Measurements from ENCODE around the gene ELP5. TPM values are rescaled to one million over a fixed set of nuclear protein-coding genes. Genes with fewer than 3 reads are reported as not detected.

Gene ELP5
- total RNA-seq, 1 experiment from 2014 or later, result 46.7 TPM

- no peak for DNase-seq (ENCODE audit: low spot score)
Measured at GRCh38 chr17:7284911-7285310, 32.9 kb downstream of the ELP5 start.

- no peak for DNase-seq (ENCODE audit: low spot score)
Measured at GRCh38 chr17:7285679-7286078, 33.7 kb downstream of the ELP5 start.

DNA sequence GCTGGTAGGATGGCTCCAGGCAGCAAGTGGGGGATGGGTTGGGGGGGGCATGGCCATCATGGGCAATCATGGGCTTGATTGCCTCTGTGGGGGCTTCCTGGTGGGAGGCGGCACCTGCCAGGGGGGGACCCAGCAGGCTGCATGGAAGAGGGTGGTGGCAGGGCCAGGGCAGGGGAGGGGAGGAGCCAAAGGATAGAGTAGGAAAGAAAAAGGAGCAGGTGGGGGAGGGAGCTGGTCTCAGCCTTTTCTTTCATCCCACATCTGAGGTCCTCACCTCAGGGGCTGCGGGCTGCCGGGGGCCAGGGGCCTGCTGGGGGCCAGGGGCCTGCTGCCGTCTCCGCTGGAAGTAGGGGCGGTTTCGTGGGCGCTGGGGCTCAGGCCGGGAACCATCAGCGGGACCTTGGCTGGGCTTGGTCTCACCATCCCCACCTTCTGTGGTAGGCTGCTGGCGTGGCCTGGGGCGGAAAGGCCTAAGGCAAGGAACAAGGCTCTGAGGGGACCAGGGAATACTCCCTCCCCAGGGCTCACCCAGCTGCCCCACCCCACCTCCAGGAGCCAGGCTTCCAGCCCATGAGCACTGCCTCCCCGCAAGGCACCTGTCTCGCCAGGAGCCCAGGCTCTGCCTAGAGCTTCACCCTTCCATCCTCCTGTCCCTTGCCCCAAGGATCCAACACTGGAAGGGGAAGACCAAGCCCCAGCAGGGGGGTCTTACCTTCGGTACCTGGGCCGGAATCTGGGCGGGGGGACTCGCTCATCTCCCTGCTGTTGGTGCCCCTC, 37.4 kb downstream of the ELP5 start:
- no peak for DNase-seq (ENCODE audit: low spot score)

GRCh38 chr17:7290166-7290565, 38.2 kb downstream of the ELP5 start:
- no peak for DNase-seq (ENCODE audit: low spot score)

DNA sequence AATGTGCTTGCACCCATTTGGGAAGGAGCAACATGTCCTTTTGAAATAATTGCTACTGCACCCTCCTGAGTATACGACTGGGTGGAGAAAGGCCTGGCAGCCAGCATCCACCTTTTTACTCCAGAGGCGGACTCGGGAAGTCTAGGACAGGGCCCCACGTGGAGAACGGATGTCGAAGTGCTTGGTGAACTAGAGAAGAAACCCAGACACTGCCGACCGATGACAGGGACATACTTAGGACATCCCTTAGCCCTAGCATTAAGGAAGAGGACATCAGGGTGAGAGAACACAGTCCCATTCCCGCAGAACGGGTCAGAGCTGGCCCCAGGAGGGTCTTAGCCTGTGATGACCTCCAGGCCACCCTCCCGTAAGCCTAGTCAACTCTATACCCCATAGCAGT, 38.7 kb downstream of the ELP5 start:
- DNase-seq (ENCODE audit: low spot score), result no peak

DNA sequence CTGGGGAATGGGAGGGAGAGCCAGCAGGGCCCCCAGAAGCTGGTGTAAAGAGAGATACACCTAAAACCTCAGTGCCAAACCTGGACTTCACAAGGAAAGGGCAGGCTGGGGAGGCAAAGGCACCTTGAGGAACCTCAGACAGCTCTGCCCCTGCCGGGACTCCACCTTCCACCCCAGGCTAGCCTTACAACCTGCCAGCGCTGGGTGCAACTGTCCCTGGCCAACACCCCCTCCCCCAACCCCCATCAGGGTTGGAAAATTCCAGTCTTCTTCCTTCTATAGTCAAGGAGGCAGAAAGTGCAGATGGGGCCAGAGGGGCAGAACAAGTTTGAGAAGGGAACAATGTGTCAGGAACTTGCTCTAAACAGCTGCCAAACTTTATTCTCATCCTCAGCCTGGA, 40.2 kb downstream of the ELP5 start:
- no peak for DNase-seq (ENCODE audit: low spot score)

GRCh38 chr17:7292729-7293128, 40.7 kb downstream of the ELP5 start:
- DNase-seq (ENCODE audit: low spot score), result no peak

- no peak for DNase-seq (ENCODE audit: low spot score)
Measured at GRCh38 chr17:7293159-7293558, 41.1 kb downstream of the ELP5 start.

- peak; percentile 57 for DNase-seq (ENCODE audit: low spot score)
Measured at GRCh38 chr17:7293816-7294613, 42.0 kb downstream of the ELP5 start.

GRCh38 chr17:7294614-7295153, 42.7 kb downstream of the ELP5 start, which contains the start of gene YBX2:
Gene YBX2 (minus strand): TSS chr17:7294639. CDS start chr17:7294500, 139 bp downstream.
- peak; percentile 79 for DNase-seq (ENCODE audit: low spot score)

- peak; percentile 57 for DNase-seq (ENCODE audit: low spot score)
Measured at GRCh38 chr17:7295230-7296180, 43.5 kb downstream of the ELP5 start.

DNA sequence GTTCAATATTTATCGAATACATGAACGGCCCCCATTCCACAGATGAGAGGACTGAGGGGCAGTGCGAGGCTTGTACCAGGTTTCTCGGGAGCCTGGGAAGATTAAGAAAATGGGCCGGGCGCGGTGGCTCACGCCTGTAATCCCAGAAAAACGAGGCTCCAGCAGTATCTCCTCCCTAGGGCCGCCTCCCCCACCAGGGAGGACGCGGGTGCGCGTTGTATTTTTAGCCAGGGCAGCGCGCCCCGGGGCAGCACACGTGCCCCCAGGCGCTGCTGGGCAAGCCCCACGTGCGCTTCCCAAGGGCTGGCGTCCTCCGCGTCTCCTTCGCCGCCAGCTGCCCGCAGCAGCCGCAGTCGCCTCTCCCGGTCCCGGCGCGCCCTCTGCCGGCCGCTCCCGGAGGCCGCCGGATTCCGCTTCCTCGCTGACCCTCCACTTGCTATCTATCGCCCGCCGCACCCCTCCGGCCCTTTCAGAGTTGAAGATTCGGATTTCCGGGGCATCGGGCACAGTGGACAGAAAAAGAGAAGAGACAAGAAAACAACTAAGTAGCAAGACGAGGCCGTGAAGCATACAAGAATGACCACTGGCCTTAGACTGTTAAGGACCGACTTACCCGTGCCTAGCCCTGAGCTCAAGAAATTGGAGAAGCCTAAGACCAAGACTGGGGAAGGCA, 44.3 kb downstream of the ELP5 start:
- peak; percentile 79 for DNase-seq (ENCODE audit: low spot score)

- no peak for DNase-seq (ENCODE audit: low spot score)
Measured at GRCh38 chr17:7304179-7304578, 52.2 kb downstream of the ELP5 start.

GRCh38 chr17:7306911-7307685, 55.1 kb downstream of the ELP5 start, which contains the start of gene EIF5A:
Gene EIF5A (plus strand): TSS chr17:7307628. CDS start chr17:7309636, 2,008 bp downstream.
- DNase-seq (ENCODE audit: low spot score), result peak; percentile 99

GRCh38 chr17:7307686-7308624, 55.9 kb downstream of the ELP5 start:
- DNase-seq (ENCODE audit: low spot score), result peak; percentile 29

DNA sequence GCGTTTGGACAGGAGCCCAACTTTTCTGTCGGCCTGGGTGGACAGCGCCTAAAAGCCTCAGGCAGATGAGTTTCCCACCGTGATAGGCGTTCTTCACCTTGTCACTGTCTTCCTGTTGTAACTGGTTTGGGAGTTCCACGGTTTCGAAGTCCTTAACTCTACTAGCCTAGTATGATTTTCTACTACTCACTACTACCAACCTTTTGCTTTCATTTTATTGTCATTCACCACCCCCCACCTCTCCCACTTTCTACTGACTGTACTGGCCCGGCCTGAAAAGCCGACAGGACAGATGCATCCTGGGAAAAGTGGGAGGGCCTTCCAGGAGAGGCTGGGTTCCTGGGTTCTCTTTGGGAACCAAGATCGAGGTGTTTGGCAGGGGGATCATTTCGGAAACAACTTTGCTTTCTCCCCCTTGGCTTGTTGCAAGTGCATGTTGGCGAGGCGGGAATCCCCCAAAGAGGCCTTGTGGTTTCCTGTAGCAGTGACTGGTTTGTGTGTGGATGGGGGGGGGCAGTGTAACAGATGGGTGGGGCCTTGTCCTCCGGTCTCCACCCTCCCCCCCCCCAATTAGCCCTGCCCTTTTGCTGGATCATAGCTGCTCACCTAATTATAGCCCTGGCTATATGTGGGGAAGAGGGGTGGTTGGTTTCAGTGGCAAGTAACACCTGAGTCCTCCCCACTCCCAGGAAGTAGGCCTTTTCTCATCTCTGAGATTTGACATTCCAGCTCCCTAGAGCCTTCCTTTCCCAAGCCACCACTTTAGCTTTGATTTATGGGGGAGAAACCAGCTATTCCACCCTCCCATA, 56.8 kb downstream of the ELP5 start:
- DNase-seq (ENCODE audit: low spot score), result peak; percentile 79
